GM10248 (cell line): ENCODE measurements around the gene DDX19B.

Source experiments
- CTCF ChIA-PET: fragments of 300-600 bp; sonication (Branson Sonifier 250); formaldehyde crosslinking; extraction: SDS; loops from one replicate; lab custom pipeline; 2021; ENCODE audit warnings: antibody characterized with exemption; lab: Yijun Ruan, JAX
- POLR2A ChIA-PET: fragments of 350-650 bp; sonication (Branson Sonifier 250); formaldehyde crosslinking; extraction: SDS; loops from one replicate; lab custom pipeline; 2020; ENCODE audit warnings: antibody characterized with exemption; lab: Yijun Ruan, JAX
- DNase-seq: peaks from one replicate; pipeline ENCODE4 v3.0.0; 2012; ENCODE audit errors: extremely low spot score
- TF ChIP-seq, protein P1 (sequence below): IDR thresholded peaks from 2 replicates; pipeline ENCODE4 v1.5.1; 2012; ENCODE audit warnings: mild to moderate bottlenecking, low read depth; ENCODE audit errors: extremely low read depth, missing control alignments, control extremely low read depth

Gene DDX19B

GRCh38 chr16:70253291-70254106 lies 45.5 kb upstream of the DDX19B start:
- TF ChIP-seq, protein P1, sequence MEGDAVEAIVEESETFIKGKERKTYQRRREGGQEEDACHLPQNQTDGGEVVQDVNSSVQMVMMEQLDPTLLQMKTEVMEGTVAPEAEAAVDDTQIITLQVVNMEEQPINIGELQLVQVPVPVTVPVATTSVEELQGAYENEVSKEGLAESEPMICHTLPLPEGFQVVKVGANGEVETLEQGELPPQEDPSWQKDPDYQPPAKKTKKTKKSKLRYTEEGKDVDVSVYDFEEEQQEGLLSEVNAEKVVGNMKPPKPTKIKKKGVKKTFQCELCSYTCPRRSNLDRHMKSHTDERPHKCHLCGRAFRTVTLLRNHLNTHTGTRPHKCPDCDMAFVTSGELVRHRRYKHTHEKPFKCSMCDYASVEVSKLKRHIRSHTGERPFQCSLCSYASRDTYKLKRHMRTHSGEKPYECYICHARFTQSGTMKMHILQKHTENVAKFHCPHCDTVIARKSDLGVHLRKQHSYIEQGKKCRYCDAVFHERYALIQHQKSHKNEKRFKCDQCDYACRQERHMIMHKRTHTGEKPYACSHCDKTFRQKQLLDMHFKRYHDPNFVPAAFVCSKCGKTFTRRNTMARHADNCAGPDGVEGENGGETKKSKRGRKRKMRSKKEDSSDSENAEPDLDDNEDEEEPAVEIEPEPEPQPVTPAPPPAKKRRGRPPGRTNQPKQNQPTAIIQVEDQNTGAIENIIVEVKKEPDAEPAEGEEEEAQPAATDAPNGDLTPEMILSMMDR, result peak; percentile 46
- CTCF ChIA-PET, result interaction anchor here (1.0 to 5.8 kb wide), 8 partner anchors 9 to 280 kb away, joined by 3 to 38 read pairs (median 5); partner anchors contain the start of gene AARS1

DNA sequence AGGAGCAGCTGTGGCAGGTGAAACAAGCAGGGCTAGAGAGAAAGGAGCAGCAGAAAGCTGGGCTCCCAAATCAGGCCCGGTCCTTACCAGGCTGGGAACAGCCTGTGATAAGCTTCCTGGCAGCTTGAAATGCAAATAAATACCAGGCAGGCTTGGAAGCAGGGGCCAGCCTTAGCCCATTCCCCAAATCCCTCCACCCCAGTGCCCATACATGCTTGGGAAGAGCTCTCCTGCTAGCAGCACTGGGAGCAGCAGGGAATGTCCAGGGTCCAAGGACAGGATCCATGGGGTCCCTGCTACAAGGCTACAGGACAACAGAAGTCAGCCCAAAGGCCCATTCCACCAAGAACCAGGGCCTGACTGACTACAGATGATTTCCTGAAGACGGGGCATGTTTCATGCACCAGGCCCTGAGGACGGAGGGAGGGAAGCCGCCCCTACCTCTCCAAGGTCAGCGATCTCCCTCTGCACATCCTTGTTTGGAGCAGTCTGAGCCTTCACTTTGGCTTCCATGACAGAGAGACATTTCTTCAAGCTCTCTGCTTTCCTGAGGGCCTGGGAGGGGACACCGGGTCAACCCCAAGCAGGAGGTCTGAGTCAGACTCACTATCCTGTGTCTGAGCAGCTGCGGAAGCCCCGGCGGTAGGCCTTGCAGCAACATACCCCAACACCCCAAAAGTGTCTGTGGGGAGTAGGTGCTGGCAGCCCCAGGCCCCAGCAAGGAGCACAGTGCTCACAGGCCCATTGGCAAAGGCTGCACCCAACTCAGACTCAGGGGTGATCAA lies 44.6 kb upstream of the DDX19B start:
- CTCF ChIA-PET, result interaction anchor here (0.8 to 5.8 kb wide), 8 partner anchors 8 to 279 kb away, joined by 3 to 38 read pairs (median 4); partner anchors contain the start of gene AARS1
- POLR2A ChIA-PET, result no interaction called here
- no peak for DNase-seq
- TF ChIP-seq, protein P1, result no peak

More at GRCh38 chr16:70253291-70254106, 45.5 kb upstream of the DDX19B start:
- POLR2A ChIA-PET, result no interaction called here
- no peak for DNase-seq

GRCh38 chr16:70254965-70255286 lies 44.1 kb upstream of the DDX19B start:
- ChIA-PET CTCF (interaction anchor here (0.8 to 5.8 kb wide), 3 partner anchors 7 to 18 kb away, joined by 3 to 38 read pairs (median 12); no protein-coding TSS in a partner anchor), POLR2A (no interaction called here)
- DNase-seq, result no peak
- TF ChIP-seq, protein P1, result no peak

DNA sequence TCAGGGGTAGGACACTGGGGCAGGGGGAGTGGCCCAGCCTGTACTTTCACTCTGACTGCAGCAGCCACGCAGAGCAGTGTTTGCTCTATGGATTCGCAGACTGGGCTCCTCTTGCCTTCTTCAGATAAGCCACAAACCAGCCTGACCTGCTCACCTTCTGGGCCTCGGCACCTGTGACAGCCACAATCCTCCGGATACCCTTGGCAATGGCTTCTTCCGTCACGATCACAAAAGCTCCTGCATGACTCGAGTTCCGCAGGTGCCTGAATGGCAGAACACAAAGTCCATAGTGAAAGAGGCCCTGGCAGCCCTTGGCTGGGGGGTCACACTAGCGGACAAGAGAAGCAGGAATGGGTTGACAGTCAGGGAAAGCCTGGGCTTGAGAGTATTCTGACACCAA lies 43.4 kb upstream of the DDX19B start:
- ChIA-PET POLR2A (no interaction called here), CTCF (interaction anchor here (0.9 to 5.8 kb wide), 4 partner anchors 7 to 92 kb away, joined by 3 to 38 read pairs (median 5); no protein-coding TSS in a partner anchor)
- no peak for DNase-seq
- TF ChIP-seq, protein P1, result no peak

GRCh38 chr16:70257391-70257790 lies 41.6 kb upstream of the DDX19B start:
- DNase-seq, result no peak
- ChIA-PET POLR2A (no interaction called here), CTCF (interaction anchor here (2.1 kb wide), 1 partner anchor 10 kb away, joined by 7 read pairs; no protein-coding TSS in a partner anchor)
- TF ChIP-seq, protein P1, result no peak

- ChIA-PET CTCF (interaction anchor here (0.6 to 2.2 kb wide), 2 partner anchors 9 to 12 kb away, joined by 3 to 11 read pairs; no protein-coding TSS in a partner anchor), POLR2A (no interaction called here)
- TF ChIP-seq, protein P1, result no peak
- no peak for DNase-seq
Measured at GRCh38 chr16:70258065-70258464, 40.9 kb upstream of the DDX19B start.
